ENCODE data around the gene PARN.

DNA sequence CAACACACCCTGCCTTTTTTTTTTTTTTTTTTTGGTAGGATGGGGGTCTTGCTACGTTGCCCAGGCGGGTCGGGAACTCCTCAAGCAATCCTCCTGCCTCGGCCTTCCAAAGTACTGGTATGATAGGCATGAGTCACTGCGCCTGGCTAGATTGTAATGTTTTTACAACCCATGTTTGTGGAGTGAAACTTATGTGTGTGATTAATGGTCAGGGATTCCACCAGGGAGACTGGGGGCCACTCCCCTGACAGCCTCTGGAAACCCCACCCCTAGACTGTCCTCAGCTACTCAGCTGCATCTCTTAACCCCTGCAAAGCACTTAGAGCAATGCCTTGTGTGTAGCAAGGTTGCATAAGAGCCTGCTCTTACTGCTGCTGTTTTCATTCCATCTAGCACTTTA is 220.5 kb downstream of the PARN start:
- TF ChIP-seq, protein P1, sequence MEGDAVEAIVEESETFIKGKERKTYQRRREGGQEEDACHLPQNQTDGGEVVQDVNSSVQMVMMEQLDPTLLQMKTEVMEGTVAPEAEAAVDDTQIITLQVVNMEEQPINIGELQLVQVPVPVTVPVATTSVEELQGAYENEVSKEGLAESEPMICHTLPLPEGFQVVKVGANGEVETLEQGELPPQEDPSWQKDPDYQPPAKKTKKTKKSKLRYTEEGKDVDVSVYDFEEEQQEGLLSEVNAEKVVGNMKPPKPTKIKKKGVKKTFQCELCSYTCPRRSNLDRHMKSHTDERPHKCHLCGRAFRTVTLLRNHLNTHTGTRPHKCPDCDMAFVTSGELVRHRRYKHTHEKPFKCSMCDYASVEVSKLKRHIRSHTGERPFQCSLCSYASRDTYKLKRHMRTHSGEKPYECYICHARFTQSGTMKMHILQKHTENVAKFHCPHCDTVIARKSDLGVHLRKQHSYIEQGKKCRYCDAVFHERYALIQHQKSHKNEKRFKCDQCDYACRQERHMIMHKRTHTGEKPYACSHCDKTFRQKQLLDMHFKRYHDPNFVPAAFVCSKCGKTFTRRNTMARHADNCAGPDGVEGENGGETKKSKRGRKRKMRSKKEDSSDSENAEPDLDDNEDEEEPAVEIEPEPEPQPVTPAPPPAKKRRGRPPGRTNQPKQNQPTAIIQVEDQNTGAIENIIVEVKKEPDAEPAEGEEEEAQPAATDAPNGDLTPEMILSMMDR (IDR thresholded peaks at IDR 0.05): no peak
- no peak for TF ChIP-seq POLR2A (IDR thresholded peaks at IDR 0.05)
